Neural cell (in vitro differentiated cells): ENCODE measurements around the gene C10orf105. TPM values are rescaled to one million over a fixed set of nuclear protein-coding genes. Genes with fewer than 3 reads are reported as not detected.

Experiments used
- H2AFZ ChIP-seq: fragments of 200-600, 300-800 bp; sonication (generic), shearing (Covaris generic); 2 replicates; pipeline ENCODE4 v1.6.0; 2014; ENCODE audit warnings: low read depth, mild to moderate bottlenecking, antibody characterized with exemption, low read length, moderate library complexity
- H3F3A ChIP-seq: fragments of 200-600 bp; shearing (Covaris generic); 2 replicates; pipeline ENCODE4 v1.6.1; 2016; ENCODE audit warnings: mild to moderate bottlenecking, moderate library complexity, mixed read lengths, antibody characterized with exemption, low read length; ENCODE audit not compliant: insufficient read depth, poor library complexity, severe bottlenecking
- H3K27ac ChIP-seq: fragments of 200-600, 300-800 bp; sonication (generic), shearing (Covaris generic); 2 replicates; pipeline ENCODE4 v1.5.1; 2014; ENCODE audit warnings: mild to moderate bottlenecking, low read length, moderate library complexity
- H3K27me3 ChIP-seq: fragments of 300-800, 200-600 bp; sonication (generic), shearing (Covaris generic); 2 replicates; pipeline ENCODE4 v1.6.0; 2014; ENCODE audit warnings: mild to moderate bottlenecking, low read depth, low read length, moderate library complexity; ENCODE audit not compliant: insufficient read depth
- H3K36me3 ChIP-seq: fragments of 300-800, 200-600 bp; sonication (generic), shearing (Covaris generic); 2 replicates; pipeline ENCODE4 v1.5.1; 2014; ENCODE audit warnings: mild to moderate bottlenecking, antibody characterized with exemption, low read length, moderate library complexity; ENCODE audit not compliant: insufficient read depth
- H3K4me2 ChIP-seq: fragments of 300-800, 200-600 bp; sonication (generic), shearing (Covaris generic); 2 replicates; pipeline ENCODE4 v1.6.0; 2014; ENCODE audit warnings: mild to moderate bottlenecking, low read length
- H3K4me3 ChIP-seq: fragments of 300-800, 200-600 bp; sonication (generic), shearing (Covaris generic); 2 replicates; pipeline ENCODE4 v1.5.1; 2014; ENCODE audit warnings: mild to moderate bottlenecking, low read length, moderate library complexity
- H3K79me2 ChIP-seq: fragments of 200-600 bp; shearing (Covaris generic); replicated peaks from 2 replicates; pipeline ENCODE4 v1.6.0; 2014; ENCODE audit warnings: mild to moderate bottlenecking, low read length, moderate library complexity; ENCODE audit not compliant: insufficient read depth
- H3K9ac ChIP-seq: fragments of 300-800, 200-600 bp; sonication (generic), shearing (Covaris generic); 2 replicates; pipeline ENCODE4 v1.6.1; 2016; ENCODE audit warnings: mild to moderate bottlenecking, low read length, mixed read lengths
- H3K9me2 ChIP-seq: fragments of 200-600 bp; shearing (Covaris generic); 2 replicates; pipeline ENCODE4 v1.6.1; 2016; ENCODE audit warnings: mild to moderate bottlenecking, low read length, mixed read lengths; ENCODE audit not compliant: insufficient read depth
- H3K9me3 ChIP-seq: fragments of 200-600, 300-800 bp; sonication (generic), shearing (Covaris generic); 2 replicates; pipeline ENCODE4 v1.6.1; 2016; ENCODE audit warnings: mild to moderate bottlenecking, mixed run types, low read length, moderate library complexity, mixed read lengths
- H4K20me1 ChIP-seq: fragments of 200-600 bp; shearing (Covaris generic); 2 replicates; pipeline ENCODE4 v1.6.1; 2016; ENCODE audit warnings: mild to moderate bottlenecking, mixed run types; ENCODE audit not compliant: insufficient read depth
- TAF1 ChIP-seq: IDR thresholded peaks from 2 replicates; pipeline ENCODE4 v1.6.1; 2012; ENCODE audit warnings: low read depth
- polyA plus RNA-seq: library from polyadenylated mRNA; depleted of rRNA; stranded (reverse); fragments of >200 nt; gene quantifications from 2 replicates; pipeline ENCODE4 v1.2.3, GENCODE V29; 2014

The C10orf105 gene
- polyA plus RNA-seq, 1 donor from 2014 or later, result 0.11 TPM

GRCh38 chr10:71661779-71662336 is 57.7 kb downstream of the C10orf105 start:
- Histone ChIP-seq H3K27ac (no peak overlapping the region), H3K27me3 (no peaks in the 10 kb centered on the region), H2AFZ (no peak overlapping the region), H3K79me2 (no peaks in the 10 kb centered on the region), H3K9me2 (no peaks in the 10 kb centered on the region), H3K36me3 (no peaks in the 10 kb centered on the region), H3F3A (no peaks in the 10 kb centered on the region), H3K9ac (no peak overlapping the region), H4K20me1 (no peaks in the 10 kb centered on the region), H3K4me2 (no peak overlapping the region), H3K9me3 (no peaks in the 10 kb centered on the region), H3K4me3 (no peak overlapping the region)
- TF ChIP-seq TAF1, result no peak

Other genes with a start within 250 kb of the C10orf105 start
- gene VSIR, start 53.7 kb upstream of the C10orf105 start, polyA plus RNA-seq, result not detected in 2 replicates
- gene PSAP, start 131.5 kb upstream of the C10orf105 start, polyA plus RNA-seq, result 651 and 700 TPM in 2 replicates
- gene CHST3, start 244.6 kb upstream of the C10orf105 start, polyA plus RNA-seq, result 4.1 and 6.0 TPM in 2 replicates